H1 (cell line): Measurements from ENCODE around the gene TTC13. TPM values are rescaled to one million over a fixed set of nuclear protein-coding genes. Genes with fewer than 3 reads are reported as not detected.
A peak's percentile ranks its signal among the peaks of the same experiment; 100 is the strongest.

Experiments used
- CTCF ChIA-PET: fragments of 300-600 bp; sonication (Branson Sonifier 250); formaldehyde crosslinking; loops from one replicate; lab custom pipeline; 2021; ENCODE audit not compliant: partially characterized antibody; lab: Charles Lee
- POLR2A ChIA-PET: fragments of 300-600 bp; sonication (Branson Sonifier 250); formaldehyde crosslinking; loops from one replicate; lab custom pipeline; 2021; ENCODE audit warnings: inconsistent platforms; ENCODE audit not compliant: partially characterized antibody; lab: Charles Lee
- DNase-seq, 2 experiments: peaks; one replicate each; pipeline versions ENCODE4 v3.0.0 to v3.0.0-alpha.2; 2010 to 2022; ENCODE audit warnings: low spot score in 2 of 2, low read depth in 1 of 2, mixed read lengths in 1 of 2
- FAIRE-seq: peaks from 2 replicates; lab custom pipeline; 2011; peaks lifted over from hg19 to GRCh38; lab: Jason Lieb, UNC
- H2AFZ ChIP-seq: 2 replicates; pipeline ENCODE4 v1.8.1; 2012; ENCODE audit warnings: low read length, inconsistent platforms
- H2AK5ac ChIP-seq: 2 replicates; pipeline ENCODE4 v1.6.1; 2013; ENCODE audit warnings: low read depth, low read length
- H2BK120ac ChIP-seq: replicated peaks from 2 replicates; pipeline ENCODE3; 2013; ENCODE audit warnings: low read depth, low read length, inconsistent platforms
- H2BK12ac ChIP-seq: 2 replicates; pipeline ENCODE4 v1.6.1; 2013; ENCODE audit warnings: low read depth, low read length
- H2BK15ac ChIP-seq: 2 replicates; pipeline ENCODE4 v1.6.1; 2013; ENCODE audit warnings: low read length
- H2BK20ac ChIP-seq: 2 replicates; pipeline ENCODE4 v1.6.1; 2013; ENCODE audit warnings: low read length
- H2BK5ac ChIP-seq: 2 replicates; pipeline ENCODE4 v1.6.1; 2013; ENCODE audit warnings: low read depth, low read length
- H3K14ac ChIP-seq: 2 replicates; pipeline ENCODE4 v1.6.1; 2013; ENCODE audit warnings: inconsistent platforms; ENCODE audit not compliant: insufficient read length
- H3K18ac ChIP-seq: 2 replicates; pipeline ENCODE4 v1.6.1; 2013; ENCODE audit warnings: low read length; ENCODE audit errors: extremely low read depth
- H3K23ac ChIP-seq: 2 replicates; pipeline ENCODE4 v1.6.1; 2013; ENCODE audit warnings: inconsistent platforms; ENCODE audit not compliant: insufficient read length
- H3K23me2 ChIP-seq: 2 replicates; pipeline ENCODE4 v1.6.1; 2013; ENCODE audit warnings: low read depth, low read length
- H3K27ac ChIP-seq: 2 replicates; pipeline ENCODE4 v1.6.1; 2011; ENCODE audit warnings: low read depth, low read length, inconsistent platforms
- H3K27me3 ChIP-seq, 4 experiments: replicated peaks in 1 of 4; 1 replicate in 1 of 4; 2 replicates in 3 of 4; pipeline versions ENCODE4 v1.6.1 to v1.8.1; 2011 to 2013; ENCODE audit warnings: low read length in 3 of 4, mild to moderate bottlenecking in 3 of 4, inconsistent platforms in 2 of 4, mixed read lengths in 2 of 4, moderate library complexity in 1 of 4; ENCODE audit not compliant: control insufficient read depth in 3 of 4, insufficient read depth in 3 of 4; ENCODE audit errors: extremely low read depth in 1 of 4
- H3K36me3 ChIP-seq, 4 experiments: 2 replicates each; pipeline versions ENCODE4 v1.6.1 to v1.8.1; 2011 to 2013; ENCODE audit warnings: mild to moderate bottlenecking in 4 of 4, low read length in 3 of 4, moderate library complexity in 2 of 4, control low read depth in 1 of 4, inconsistent platforms in 1 of 4; ENCODE audit not compliant: insufficient read depth in 4 of 4, control insufficient read depth in 2 of 4
- H3K4ac ChIP-seq: replicated peaks from 2 replicates; pipeline ENCODE3; 2013; ENCODE audit warnings: low read length, low read depth, mixed read lengths, inconsistent platforms; ENCODE audit not compliant: insufficient read length
- H3K4me1 ChIP-seq, 4 experiments: replicated peaks in 1 of 4; 1 replicate in 1 of 4; 2 replicates in 3 of 4; pipeline versions ENCODE4 v1.6.1 to v1.8.1; 2011 to 2013; ENCODE audit warnings: low read length in 3 of 4, inconsistent platforms in 2 of 4, mixed read lengths in 1 of 4; ENCODE audit not compliant: insufficient read depth in 4 of 4, control insufficient read depth in 3 of 4
- H3K4me2 ChIP-seq, 2 experiments: 2 replicates each; pipeline versions ENCODE4 v1.6.1 to v1.8.1; 2011 to 2013; ENCODE audit warnings: low read depth in 2 of 2, low read length in 2 of 2, control low read depth in 1 of 2, inconsistent platforms in 1 of 2, mild to moderate bottlenecking in 1 of 2; ENCODE audit not compliant: insufficient read depth in 1 of 2
- H3K4me3 ChIP-seq, 4 experiments: fragments of 200-600, 300-600 bp in 1 of 4; sonication (generic), shearing (Covaris generic), sonication (Bioruptor Twin) in 1 of 4; 2 replicates each; pipeline versions ENCODE4 v1.5.1 to v1.8.1; 2011 to 2016; ENCODE audit warnings: low read length in 4 of 4, low read depth in 3 of 4, control low read depth in 2 of 4, inconsistent platforms in 2 of 4, mild to moderate bottlenecking in 2 of 4, mixed read lengths in 1 of 4, moderate library complexity in 1 of 4; ENCODE audit not compliant: insufficient read depth in 2 of 4; ENCODE audit errors: extremely low read depth in 1 of 4
- H3K56ac ChIP-seq: replicated peaks from 2 replicates; pipeline ENCODE3; 2013; ENCODE audit warnings: low read depth, mild to moderate bottlenecking, mixed read lengths, low read length, inconsistent platforms; ENCODE audit not compliant: insufficient read length
- H3K79me1 ChIP-seq: 2 replicates; pipeline ENCODE4 v1.6.1; 2013; ENCODE audit warnings: low read depth, low read length, control low read depth
- H3K79me2 ChIP-seq, 2 experiments: 2 replicates each; pipeline versions ENCODE4 v1.6.1 to v1.8.1; 2012 to 2013; ENCODE audit warnings: low read length in 2 of 2, mild to moderate bottlenecking in 2 of 2, inconsistent platforms in 1 of 2; ENCODE audit not compliant: insufficient read depth in 2 of 2, control insufficient read depth in 1 of 2
- H3K9ac ChIP-seq, 4 experiments: replicated peaks in 1 of 4; 1 replicate in 1 of 4; 2 replicates in 3 of 4; pipeline versions ENCODE4 v1.6.1 to v1.8.1; 2011 to 2013; ENCODE audit warnings: low read depth in 3 of 4, low read length in 3 of 4, control low read depth in 2 of 4, mild to moderate bottlenecking in 2 of 4, moderate library complexity in 2 of 4, inconsistent platforms in 1 of 4; ENCODE audit errors: extremely low read depth in 1 of 4
- H3K9me3 ChIP-seq, 2 experiments: 2 replicates each; pipeline versions ENCODE4 v1.6.1 to v1.8.1; 2012 to 2013; ENCODE audit warnings: mild to moderate bottlenecking in 2 of 2, moderate library complexity in 2 of 2, control low read depth in 1 of 2, inconsistent platforms in 1 of 2, low read depth in 1 of 2, low read length in 1 of 2, mixed read lengths in 1 of 2; ENCODE audit not compliant: insufficient read depth in 2 of 2
- H4K20me1 ChIP-seq, 2 experiments: replicated peaks in 1 of 2; 2 replicates each; pipeline versions ENCODE3 to v1.8.1; 2011 to 2013; ENCODE audit warnings: inconsistent platforms in 2 of 2, low read length in 2 of 2, mild to moderate bottlenecking in 1 of 2; ENCODE audit not compliant: insufficient read depth in 2 of 2, control insufficient read depth in 1 of 2
- H4K5ac ChIP-seq: 2 replicates; pipeline ENCODE4 v1.6.1; 2013; ENCODE audit warnings: low read length, low read depth, mixed read lengths, inconsistent platforms; ENCODE audit not compliant: insufficient read length
- H4K8ac ChIP-seq: 2 replicates; pipeline ENCODE4 v1.8.0; 2013; ENCODE audit warnings: mild to moderate bottlenecking, moderate library complexity, low read length, inconsistent platforms; ENCODE audit not compliant: insufficient read depth; ENCODE audit errors: extremely low read depth
- H4K91ac ChIP-seq: replicated peaks from 2 replicates; pipeline ENCODE3; 2013; ENCODE audit warnings: low read length, mixed read lengths, inconsistent platforms; ENCODE audit not compliant: insufficient read length
- ASH2L ChIP-seq: fragments of 200-600, 300-600 bp; sonication (generic); IDR thresholded peaks from one replicate; pipeline ENCODE4 v1.7.1; 2017; ENCODE audit warnings: low read length
- CREB1 ChIP-seq: IDR thresholded peaks from 2 replicates; pipeline ENCODE4 v1.6.1; 2012; ENCODE audit warnings: inconsistent platforms
- GTF2F1 ChIP-seq: IDR thresholded peaks from 2 replicates; pipeline ENCODE4 v1.6.1; 2012; ENCODE audit warnings: low read depth, low read length, improper control_type of control experiment, borderline replicate concordance
- JUN ChIP-seq: IDR thresholded peaks from 2 replicates; pipeline ENCODE4 v1.6.1; 2011; ENCODE audit warnings: low read depth, mild to moderate bottlenecking, improper control_type of control experiment, low read length
- NRF1 ChIP-seq: IDR thresholded peaks from 2 replicates; pipeline ENCODE4 v1.6.1; 2011; ENCODE audit warnings: mild to moderate bottlenecking, low read depth, low read length, improper control_type of control experiment
- RFX5 ChIP-seq: IDR thresholded peaks from 2 replicates; pipeline ENCODE4 v1.6.1; 2011; ENCODE audit warnings: low read depth, low read length, improper control_type of control experiment, borderline replicate concordance
- SIN3A ChIP-seq, 2 experiments: IDR thresholded peaks in 1 of 2; conservative IDR thresholded peaks in 1 of 2; 2 replicates each; pipeline ENCODE4 v1.6.1; 2011 to 2012; ENCODE audit warnings: low read length in 2 of 2, improper control_type of control experiment in 1 of 2, low read depth in 1 of 2, mild to moderate bottlenecking in 1 of 2
- SP2 ChIP-seq: IDR thresholded peaks from 2 replicates; pipeline ENCODE4 v1.6.1; 2012; ENCODE audit warnings: mild to moderate bottlenecking, low read length, inconsistent platforms
- whole genome bisulfite sequencing, 2 experiments: shearing (Covaris generic) in 1 of 2; methylation state at CpG; one replicate each; pipeline versions ENCODE4 v1.1.6 to v1.1.7; 2013 to 2015; ENCODE audit warnings: low lambda C conversion rate in 2 of 2, mixed read lengths in 2 of 2, inconsistent platforms in 1 of 2, low coverage in 1 of 2, missing lambda C conversion rate in 1 of 2; ENCODE audit not compliant: insufficient replicate concordance in 2 of 2, insufficient coverage in 1 of 2, insufficient read length in 1 of 2; ENCODE audit errors: extremely low coverage in 1 of 2, missing lambda C conversion rate in 1 of 2; 5-methylcytosine and 5-hydroxymethylcytosine counted together
- polyA plus RNA-seq, 7 experiments: library from polyadenylated mRNA; depleted of rRNA in 3 of 7; stranded (reverse) in 5 of 7; unstranded in 2 of 7; fragments of >200 nt in 5 of 7; fragments of 200-250 nt in 2 of 7; gene quantifications; 1 replicate in 5 of 7; 2 replicates in 1 of 7; 4 replicates in 1 of 7; pipeline versions ENCODE4 v1.2.1 to v1.2.3, GENCODE V29; 2011 to 2013; ENCODE audit warnings: missing spikeins in 2 of 7, mixed read lengths in 2 of 7
- total RNA-seq: library from RNA; stranded (reverse); fragmentation: NEBNext Ultra II Directional; extraction: Animal tissue kit (Norgen Biotek cat#: 25700); gene quantifications from 2 replicates; pipeline ENCODE4 v1.2.1, GENCODE V29; 2021
- TF ChIP-seq, protein P1 (sequence below): IDR thresholded peaks from 2 replicates; pipeline ENCODE4 v1.6.1; 2012; ENCODE audit warnings: low read length, inconsistent platforms

Gene TTC13
- total and polyA plus RNA-seq, 2 of the 8 experiments (the other 6 are each of a cell fraction or from before 2014, with no cell fraction given), result 3.1 to 7.1 TPM

DNA sequence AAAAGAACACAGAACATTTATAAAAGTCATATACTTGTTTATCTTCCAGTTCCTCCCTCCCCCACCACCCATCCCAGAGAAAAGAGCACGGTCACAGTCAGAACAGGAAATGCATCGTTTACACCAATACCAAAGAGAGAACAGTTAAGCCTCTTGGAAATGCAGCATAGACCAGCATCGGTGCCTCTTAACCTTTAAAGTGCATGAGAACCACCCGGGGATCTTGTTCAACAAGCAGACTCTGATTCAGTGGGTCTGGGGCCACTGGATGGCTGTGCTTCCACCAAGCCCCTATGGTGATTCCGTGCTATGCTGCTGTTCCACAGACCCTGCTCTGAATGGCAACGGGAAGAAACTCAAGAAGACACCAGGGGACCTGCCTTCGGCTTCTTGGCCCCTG lies 42.2 kb upstream of the TTC13 start:
- Histone ChIP-seq H3K14ac (no peak overlapping the region), H3K4me3 (no peak overlapping the region), H3K23ac (no peak overlapping the region), H3K4me1 (peaks cover 2 to 7% (median 6%) of the 10 kb centered on the region in 4 experiments; a peak in 5 of 7 replicates), H3K79me1 (no peaks in the 10 kb centered on the region), H2BK5ac (0 out of 2 replicates have a peak overlapping the region, but pooled peaks have one; percentile 56), H2BK120ac (no peak overlapping the region), H3K18ac (no peak overlapping the region), H3K9ac (no peak overlapping the region), H2AFZ (no peak overlapping the region), H4K91ac (peak overlapping the region; percentile 47), H2BK12ac (0 out of 2 replicates have a peak overlapping the region, but pooled peaks have one; percentile 94), H3K4me2 (peak overlapping the region; percentile 3 to 57; a peak in 2 of 4 replicates), H4K20me1 (peaks cover 0 to 3% of the 10 kb centered on the region in 2 experiments), H3K79me2 (no peaks in the 10 kb centered on the region), H3K36me3 (no peaks in the 10 kb centered on the region), H3K23me2 (no peaks in the 10 kb centered on the region), H2BK20ac (no peak overlapping the region), H4K5ac (no peak overlapping the region), H3K56ac (no peak overlapping the region), H3K4ac (no peak overlapping the region), H3K27ac (no peak overlapping the region), H2BK15ac (no peak overlapping the region), H2AK5ac (no peak overlapping the region), H3K9me3 (no peaks in the 10 kb centered on the region), H4K8ac (no peak overlapping the region; the same call in 1 of the 2 replicates), H3K27me3 (peaks cover 0 to 6% (median 2%) of the 10 kb centered on the region in 4 experiments; a peak in 3 of 7 replicates)
- ChIA-PET CTCF (interaction anchor here (0.9 kb wide), 1 partner anchor 85 kb away, joined by 3 read pairs; no protein-coding TSS in a partner anchor), POLR2A (no interaction called here)
- no peak for DNase-seq
- 52% methylated on average over 7 of the region's 7 CpGs; no CpG with 5 or more reads in 1 of the 2 experiments for whole genome bisulfite sequencing, 2 experiments
- TF ChIP-seq GTF2F1 (no peak), JUN (no peak), SP2 (no peak), SIN3A (conservative IDR thresholded peaks at IDR 0.05 in 1 of 2, IDR thresholded peaks at IDR 0.05 in 1 of 2; ENCODE audit: low read depth in 1 of 2, low read length in 2 of 2) (no peak), ASH2L (no peak), NRF1 (no peak), CREB1 (no peak), RFX5 (no peak)
- TF ChIP-seq, protein P1, sequence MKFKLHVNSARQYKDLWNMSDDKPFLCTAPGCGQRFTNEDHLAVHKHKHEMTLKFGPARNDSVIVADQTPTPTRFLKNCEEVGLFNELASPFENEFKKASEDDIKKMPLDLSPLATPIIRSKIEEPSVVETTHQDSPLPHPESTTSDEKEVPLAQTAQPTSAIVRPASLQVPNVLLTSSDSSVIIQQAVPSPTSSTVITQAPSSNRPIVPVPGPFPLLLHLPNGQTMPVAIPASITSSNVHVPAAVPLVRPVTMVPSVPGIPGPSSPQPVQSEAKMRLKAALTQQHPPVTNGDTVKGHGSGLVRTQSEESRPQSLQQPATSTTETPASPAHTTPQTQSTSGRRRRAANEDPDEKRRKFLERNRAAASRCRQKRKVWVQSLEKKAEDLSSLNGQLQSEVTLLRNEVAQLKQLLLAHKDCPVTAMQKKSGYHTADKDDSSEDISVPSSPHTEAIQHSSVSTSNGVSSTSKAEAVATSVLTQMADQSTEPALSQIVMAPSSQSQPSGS, result no peak
- no peak for FAIRE-seq
